HG02938 (cell line): ENCODE data around the gene SPATA24.
"Not testable (repeated sequence)": the region's sequence is repeated elsewhere in the genome, so short reads cannot be mapped to it uniquely, and the experiment has no call there.

ENCODE experiments used
- ATAC-seq: cut with Tn5 transposase; IDR thresholded peaks from one replicate; pipeline ENCODE4 v1.9.1; 2021; ENCODE audit warnings: mild to moderate bottlenecking, moderate library complexity; ENCODE audit not compliant: unreplicated experiment

Gene SPATA24

DNA sequence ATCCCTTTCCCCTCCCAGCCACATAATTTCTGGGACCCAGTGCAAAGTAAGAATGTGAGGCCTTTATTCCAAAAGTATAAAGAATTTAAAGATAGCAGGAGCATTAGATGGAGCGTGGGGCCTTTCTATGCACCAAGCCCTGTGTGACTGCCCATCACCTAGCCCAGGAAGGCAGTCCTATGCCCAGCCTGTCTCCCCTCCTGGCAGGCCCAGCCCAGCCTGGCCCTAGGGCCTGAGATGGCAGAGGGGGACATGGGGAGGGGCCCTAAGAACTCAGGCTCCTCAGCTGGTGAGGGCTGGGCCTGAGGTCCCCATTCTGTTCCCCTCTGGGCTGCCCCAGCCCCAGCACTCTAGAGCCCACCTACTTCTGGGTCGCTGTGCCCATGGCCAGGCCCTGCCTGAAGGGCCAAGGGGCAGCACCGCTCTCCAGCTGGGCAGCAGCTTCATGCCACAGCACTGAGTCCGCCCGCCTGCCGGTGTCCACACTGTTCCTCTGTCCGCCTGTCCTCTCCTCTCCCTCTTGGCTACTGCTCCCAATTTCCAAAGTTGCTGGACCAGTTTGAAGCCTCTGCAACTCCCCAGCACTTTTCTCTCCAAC, 19.8 kb downstream of the SPATA24 start:
- ATAC-seq = no peak

DNA sequence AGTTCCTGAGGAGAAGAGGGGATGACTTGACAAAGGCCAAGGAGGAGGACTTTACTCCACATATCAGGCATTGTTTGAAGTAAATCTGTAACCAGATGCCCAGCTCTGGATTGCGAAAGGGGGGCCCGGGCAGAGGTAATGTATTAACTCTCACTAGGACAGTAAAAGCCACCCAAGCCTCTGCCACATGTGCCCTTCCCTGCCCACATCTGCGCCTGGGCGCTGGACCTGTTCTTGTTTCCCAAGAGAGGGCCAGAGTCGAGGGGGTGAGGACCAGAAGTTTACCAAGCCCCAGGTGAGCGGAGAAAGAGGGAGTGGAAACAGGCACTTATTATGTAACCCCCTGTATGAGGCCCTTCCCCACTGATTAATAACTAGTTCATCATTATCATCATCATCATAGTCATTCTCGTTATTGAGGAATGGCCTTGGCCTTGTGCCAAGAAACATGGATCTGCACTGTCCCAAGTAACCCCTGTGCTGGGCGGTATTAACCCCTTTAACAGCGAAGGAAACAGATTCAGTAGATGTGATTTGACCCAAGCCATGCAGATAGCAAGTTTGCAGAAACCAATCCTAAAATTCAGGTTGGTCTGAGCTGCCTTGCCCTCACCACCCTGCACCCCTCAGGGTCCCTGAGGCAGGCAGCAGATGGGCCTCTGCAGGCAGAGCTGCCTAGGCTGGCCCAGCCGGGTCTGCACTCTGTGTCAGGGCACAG, 20.5 kb downstream of the SPATA24 start, which contains the start of gene SLC23A1:
SLC23A1 (minus strand) TSS at position 23 of the 718 bp plus-strand sequence. CDS start 44 bp downstream, outside the sequence.
- no peak for ATAC-seq

DNA sequence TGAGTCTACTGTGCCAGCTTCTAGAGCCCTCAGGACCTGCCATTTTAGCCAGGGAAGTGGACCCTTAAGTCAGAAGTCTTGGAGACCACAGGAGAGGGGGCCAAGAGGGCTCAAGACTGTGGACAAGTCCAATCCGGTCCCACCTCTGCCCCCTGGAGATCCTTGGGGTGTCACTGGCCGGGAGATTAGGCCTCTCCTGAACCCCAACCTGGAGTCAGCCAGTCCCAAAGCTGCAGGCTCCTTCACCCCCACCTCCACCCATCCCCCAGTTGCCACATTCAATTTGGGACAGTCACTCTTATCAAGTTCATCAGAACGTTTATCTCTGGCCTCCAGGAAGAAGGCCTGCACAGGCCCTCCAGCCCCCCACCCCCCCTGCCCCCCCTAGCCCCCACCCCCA, 21.1 kb downstream of the SPATA24 start:
- no peak for ATAC-seq

DNA sequence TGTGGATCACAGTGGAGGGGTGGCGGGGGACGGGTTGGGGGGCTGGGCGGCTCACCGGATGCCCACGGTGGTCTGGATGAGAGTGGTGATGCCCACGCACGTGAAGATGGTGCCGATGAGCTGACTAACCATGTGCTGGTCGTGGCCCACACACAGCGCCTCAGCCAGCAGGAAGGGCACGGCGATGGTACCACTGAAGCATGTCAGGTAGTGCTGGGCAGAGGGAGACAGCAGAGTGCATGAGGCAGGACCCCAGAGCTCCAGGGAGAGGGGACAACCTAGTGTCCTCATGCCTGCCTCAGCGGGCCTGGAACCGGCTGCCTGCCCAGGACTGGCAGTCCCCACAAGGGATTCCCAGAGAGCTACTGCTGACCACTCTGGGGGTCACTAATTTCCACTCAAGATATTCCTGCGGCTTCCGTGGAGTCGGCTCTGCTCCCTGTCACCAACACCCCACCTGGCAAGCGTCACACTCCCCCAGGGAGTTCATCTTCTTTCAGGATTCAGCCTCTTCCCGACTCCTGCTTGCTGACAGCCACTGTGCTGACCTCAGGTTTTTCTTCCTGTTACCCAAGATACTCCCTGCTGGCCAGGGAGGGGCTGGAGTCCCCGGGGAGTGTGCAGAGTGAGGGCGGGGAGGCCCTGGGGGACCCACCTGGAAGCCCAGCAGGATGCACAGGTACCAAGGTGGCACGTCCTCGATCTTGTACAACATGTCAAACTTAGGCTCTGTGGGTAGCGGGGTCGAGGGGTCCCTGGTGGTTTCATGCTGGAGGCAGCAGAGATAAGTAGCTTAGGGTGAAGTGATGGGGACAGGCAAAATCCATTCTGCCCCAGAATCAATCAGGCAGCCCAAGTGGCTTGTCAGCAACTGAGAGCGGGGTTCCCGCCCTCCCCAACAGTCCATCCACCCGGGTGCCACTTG, 21.8 kb downstream of the SPATA24 start:
- ATAC-seq = no peak

DNA sequence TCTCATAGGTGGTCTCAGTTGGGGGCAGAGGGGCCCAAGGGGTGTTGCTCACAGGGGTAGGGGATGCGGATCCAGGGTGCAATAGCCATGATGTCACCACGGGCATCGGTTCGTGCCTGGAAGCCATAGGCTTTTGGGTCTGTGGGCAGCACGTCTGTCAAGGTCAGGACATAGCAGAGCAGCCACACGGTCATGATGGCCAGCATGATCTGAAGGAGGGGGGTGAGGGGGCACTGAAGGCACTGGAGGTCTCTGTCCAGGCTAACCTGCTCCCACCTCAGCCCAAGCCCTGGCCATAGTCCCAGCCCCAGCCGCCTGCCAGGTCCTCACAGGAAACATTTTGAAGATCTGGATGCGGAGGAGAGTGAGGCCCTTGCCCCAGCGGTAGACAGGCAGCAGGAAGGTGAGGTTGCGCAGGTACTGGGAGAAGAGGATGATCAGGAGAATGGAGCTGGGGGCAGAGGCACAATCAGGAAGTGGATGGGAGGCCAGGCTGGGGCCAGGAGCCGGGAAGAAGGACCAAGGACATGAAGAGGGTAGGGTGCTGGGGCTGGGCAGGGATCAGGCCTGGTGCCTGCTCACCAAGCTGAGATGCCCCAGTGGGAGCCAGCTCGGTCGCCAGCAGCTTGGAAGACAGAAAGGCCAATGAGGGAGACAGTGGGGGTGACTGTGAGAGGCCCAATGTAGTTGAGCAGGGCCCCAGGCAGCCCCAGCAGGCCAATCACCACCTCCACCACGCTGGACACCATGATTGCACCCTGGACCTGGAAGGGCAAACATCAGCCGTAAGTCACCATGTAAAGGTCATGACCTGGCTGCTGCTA, 24.1 kb downstream of the SPATA24 start:
- no peak for ATAC-seq

DNA sequence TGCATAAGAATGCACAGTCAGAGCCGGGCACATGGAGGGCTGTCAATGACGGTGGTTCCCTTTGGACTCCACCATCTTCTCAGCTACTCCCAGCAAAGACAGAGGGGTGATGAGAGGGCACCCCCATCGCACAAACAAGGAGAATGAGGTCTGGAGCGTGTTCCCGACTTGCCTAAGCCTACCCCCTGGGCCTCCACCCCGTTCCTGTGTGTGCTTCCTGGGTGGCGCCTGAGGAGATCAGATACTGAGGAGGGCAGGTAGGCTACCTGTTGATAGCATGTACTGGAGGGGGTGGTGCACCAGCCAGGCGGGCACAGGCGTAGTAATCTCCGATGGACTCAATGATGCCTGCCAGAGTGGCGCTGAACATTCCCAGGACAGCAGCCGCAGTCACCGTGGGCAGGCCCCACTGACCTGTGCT, 24.9 kb downstream of the SPATA24 start:
- no peak for ATAC-seq

DNA sequence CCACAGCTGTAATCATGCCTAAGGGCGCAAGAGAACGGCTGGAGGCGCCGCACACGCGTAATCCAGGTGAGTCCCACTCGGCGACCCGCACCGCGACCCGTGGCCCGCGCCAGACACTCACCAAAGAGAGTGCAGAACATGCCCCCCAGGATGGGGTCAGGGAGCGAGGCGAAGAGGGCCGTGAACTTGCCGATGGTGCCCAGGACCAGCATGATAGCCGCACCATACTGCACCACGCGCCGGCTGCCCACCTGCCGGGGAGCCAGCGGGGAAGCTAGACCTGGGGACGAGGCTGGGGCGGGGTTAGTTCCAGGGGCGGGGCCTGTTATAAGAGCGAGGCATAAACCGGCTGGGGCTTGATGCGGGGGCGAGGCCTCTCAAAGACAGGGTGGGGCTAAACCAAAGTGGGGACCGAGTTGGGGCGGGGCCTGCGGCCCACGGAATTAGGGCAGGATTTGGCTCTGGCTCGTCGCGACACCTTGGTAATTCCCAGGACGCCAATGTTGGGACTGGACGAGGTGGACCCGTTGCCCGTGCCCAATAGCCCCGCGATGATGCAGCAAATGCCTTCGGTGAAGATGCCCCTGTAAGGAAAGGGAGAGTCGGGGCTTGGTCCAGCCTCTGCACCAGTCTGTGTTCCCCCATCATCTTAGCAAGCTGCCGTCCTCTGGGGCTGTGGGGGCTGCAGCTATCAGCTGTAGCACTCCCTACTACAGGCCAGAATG, 25.6 kb downstream of the SPATA24 start:
- ATAC-seq = no peak

DNA sequence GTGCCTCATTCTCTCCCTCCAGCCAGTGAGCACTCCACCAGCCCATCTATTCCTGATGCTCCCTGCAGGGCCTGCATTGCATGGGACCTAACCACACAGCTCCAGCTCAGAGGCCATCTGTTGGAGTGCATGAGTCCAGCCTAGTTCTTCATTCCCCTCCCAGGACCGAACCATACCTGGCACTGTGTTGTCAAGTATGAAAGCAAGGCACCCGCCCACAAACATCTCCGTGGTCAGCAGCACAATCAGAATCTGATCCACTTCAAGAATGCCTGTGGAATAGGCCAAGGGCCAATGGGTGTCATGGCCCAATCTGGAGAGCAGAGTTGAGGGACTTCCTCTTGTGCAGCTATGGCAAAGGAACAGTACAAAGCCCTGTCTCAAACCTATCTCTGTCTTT, 26.7 kb downstream of the SPATA24 start:
- no peak for ATAC-seq

DNA sequence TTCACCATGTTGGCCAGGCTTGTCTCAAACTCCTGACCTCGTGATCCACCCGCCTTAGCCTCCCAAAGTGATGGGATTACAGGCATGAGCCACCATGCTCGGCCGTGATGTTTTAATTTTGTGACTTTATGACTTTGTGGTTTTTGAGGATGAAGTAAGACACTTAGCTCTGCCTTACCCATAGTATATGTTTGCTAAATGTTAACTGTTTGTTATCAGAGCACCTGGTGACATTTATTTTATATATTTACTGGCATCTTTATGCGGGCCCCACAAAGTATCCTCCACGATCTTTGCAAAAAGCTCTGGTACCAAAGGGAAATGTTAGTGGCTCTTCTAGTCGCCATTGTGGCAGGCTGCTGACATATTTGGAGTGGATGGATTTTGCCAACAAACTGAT, 27.5 kb downstream of the SPATA24 start:
- ATAC-seq = no peak

DNA sequence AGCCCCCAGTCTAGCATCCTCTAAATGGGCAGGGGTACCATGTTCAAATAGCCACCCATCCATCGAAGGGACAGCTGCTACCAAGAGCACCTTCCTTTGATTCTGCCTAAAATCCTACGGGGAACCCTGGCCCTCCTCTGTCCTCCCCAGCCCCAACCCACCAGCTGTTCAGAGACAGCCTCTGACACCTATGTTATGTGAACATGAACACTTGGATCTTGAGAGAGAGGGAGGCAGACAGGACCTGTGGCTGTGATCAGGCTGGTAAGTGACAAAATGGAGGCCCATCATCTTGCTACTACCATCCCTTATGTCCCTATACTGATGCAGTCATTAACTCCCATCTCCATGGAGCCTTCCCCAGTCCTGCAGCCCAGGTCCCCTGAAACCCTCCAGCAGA, 29.0 kb downstream of the SPATA24 start:
- no peak for ATAC-seq

DNA sequence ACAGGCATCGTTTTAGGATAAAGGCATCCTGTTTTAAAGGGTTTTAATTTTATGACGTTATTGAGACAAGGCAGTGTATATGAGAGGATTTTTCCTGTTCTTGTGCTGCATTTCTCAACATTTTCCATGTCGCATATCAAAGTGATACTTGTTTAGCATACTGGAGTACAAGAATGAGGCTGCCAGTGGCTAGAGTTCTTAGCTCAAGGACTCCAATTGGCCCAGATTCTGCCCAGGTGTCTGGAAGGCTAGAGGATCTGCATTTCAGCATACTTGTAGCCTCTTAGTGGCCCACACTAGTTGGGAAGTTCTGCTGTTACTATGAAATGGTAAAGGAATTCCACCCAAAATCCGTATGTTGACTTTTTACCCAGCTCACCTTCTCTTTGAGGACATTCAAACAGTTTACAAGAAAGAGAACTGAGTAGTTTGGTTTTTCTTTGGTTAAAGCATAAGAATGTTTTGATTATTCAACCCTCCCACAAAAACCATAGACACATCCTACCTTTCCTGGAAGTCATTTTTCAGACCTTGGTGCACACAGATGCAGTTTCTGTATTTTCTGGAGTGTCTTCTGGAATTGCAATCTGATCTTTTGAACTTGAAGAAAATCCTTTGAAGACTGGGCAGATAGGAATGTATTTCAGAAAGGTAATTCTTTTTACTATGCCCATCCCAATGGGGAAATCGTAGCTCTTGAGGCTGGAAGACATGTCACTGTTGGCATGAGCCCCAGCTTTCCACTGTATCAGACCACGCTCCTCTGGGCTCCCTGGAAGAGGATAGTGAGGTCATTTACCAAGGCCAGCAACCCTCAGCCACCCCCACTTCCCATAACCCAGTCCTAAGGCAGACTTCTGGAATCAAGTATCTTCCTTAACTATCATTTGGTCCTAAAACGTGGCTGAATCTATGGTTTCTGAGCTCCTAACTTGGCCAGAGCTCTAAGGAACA, 32.1 kb downstream of the SPATA24 start:
- ATAC-seq = no peak

DNA sequence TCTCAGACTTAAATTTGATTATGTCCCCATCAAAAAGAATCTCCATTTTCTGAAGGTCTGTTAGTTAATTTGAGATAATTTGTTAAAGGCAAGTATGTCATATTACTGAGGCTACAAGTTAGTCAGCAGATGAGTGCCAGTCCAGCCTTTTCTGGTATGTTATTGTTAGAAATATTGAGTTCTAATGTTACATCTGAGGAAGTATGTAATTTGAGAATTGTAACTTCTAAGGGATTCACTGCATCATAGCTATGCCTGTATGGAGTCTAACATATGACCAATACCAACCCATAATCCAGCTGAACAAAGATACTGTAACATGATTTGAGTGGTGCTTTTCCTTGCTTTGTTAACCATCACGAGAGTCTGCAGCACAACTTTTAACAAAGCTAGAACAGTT, 34.7 kb downstream of the SPATA24 start:
- ATAC-seq = no peak

DNA sequence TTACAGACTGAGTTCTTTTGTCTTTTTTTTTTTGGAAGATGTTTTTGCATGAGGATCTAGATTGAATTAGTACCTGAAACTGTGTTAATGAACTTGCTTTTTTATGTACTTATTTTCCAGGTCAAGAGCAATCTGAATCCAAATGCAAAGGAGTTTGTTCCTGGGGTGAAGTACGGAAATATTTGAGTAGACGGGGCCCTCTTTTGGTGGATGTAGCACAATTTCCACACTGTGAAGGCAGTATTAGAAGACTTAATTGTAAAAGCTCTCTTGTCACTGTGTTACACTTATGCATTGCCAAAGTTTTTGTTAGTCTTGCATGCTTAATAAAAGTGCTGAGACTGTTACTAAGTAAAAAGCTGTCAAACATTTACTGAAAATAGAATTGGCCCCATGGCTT, 35.3 kb downstream of the SPATA24 start:
- no peak for ATAC-seq

DNA sequence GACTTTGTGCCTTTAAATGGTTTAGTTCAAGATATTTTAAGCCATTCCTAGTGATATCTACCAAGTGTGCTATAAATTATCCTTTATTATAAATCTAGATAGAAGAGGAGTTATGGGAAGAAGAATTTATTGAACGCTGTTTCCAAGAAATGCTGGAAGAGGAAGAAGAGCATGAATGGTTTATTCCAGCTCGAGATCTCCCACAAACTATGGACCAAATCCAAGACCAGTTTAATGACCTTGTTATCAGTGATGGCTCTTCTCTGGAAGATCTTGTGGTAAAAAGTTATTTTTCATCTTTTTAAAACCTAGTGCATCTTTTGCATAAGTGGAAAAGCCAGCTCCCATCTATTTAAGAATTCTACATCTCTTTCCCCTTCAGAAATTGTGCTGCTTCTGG, 39.4 kb downstream of the SPATA24 start:
- ATAC-seq = no peak

DNA sequence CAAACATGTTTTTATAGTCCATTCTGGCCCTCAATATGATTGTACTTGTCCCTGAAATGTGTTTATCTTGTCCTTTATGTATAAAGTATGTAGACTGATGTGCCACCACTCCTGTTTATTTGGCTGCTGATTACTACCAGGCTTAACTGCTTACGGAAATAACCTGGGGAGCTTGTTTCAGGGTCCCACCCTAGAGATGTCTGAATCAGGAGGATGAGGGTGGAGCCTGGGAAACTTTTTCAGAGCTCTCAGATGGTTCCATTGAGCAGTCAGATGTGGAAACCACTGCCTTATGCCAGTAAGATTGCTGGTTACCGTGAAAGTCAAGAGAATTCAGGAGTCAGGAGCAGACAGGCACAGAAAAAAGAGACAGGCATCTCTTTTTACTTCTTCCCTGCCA, 40.0 kb downstream of the SPATA24 start:
- no peak for ATAC-seq

DNA sequence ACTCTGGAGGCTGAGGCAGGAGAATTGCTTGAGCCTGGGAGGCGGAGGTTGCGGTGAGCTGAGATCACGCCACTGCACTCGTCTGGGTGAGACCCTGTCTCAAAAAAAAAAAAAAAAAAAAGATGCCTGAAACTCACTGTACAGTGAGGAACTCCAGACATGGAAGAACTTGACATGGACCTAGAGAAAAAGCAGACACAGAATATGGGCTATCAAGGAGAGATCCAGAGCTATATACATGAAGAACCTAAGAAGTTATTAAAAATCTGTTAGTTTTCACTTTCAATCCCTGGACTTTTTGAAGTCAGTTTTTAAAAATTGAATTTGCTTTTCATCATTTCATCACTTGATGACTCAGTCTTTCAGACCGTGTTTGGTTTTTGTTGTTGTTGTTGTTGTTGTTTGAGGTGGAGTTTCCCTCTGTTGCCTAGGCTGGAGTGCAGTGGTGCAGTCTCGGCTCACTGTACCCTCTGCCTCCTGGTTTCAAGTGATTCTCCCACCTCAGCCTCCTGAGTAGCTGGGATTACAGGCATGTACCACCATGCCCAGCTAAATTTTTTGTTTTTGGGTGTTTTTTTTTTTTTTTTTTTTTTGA, 42.0 kb downstream of the SPATA24 start:
- no peak for ATAC-seq

DNA sequence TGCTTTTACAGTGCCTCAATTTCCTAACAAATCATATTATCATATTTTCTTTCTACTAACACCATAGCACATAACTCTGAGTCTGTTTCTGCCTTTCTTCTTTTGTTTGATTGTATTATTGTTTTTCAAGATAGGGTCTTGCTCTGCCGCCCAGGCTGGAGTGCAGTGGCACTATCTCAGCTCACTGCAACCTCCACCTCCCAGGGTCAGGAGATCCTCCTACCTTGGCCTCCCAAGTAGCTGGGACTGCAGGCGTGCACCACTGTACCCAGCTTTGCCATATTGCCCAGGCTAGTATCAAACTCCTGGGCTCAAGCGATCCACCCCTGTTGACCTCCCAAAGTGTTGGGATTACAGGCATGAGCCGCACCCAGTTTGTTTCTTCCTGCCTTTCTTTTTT, 43.5 kb downstream of the SPATA24 start:
- ATAC-seq = no peak

DNA sequence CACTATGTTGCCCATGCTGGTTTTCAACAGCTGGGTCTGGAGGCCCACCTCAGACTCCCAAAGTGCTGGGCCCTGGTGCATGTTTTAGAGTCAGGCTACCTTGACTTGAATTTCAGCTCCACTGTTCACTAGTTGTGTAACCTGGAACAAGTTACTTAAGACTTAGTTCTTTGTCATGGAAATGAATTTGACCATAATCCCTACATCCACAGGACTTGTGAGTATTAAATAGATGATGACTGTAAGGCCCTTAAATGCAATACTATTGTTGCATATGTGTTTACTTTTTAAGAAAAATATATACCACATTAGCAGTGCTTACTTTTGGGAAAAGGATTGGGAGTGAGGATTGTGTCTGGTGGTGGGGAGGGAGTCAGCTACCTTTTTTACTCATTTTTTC, 45.8 kb downstream of the SPATA24 start:
- ATAC-seq = no peak

DNA sequence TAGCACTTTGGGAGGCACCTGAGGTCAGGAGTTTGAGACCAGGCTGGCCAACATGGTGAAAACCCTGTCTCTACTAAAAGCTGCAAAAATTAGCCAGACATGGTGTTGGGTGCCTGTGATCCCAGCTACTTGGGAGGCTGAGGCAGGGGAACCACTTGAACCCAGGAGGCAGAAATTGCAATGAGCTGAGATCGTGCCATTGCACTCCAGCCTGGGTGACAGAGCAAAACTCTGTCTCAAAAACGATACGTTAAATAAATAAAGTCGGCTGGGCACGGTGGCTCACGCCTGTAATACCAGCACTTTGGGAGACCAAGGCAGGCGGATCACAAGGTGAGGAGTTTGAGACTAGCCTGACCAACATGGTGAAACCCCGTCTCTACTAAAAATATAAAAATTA, 48.0 kb downstream of the SPATA24 start:
- not testable (repeated sequence) for ATAC-seq
